Stimulated activated naive CD8-positive, alpha-beta T cell treated with anti-CD3 and anti-CD28 coated beads, Interleukin-15, amount 100 ng/mL, for 72 hours (primary cell): ENCODE results near the gene PRDM8.
A peak's percentile ranks its signal among the peaks of the same experiment; 100 is the strongest.

Source experiments
- ATAC-seq: fragments of 150-1000 bp; cut with Tn5 transposase; 2 replicates; pipeline ENCODE4 v1.10.0; 2021; ENCODE audit warnings: mild to moderate bottlenecking, moderate library complexity
- DNase-seq, 2 donors: peaks; one replicate each; pipeline ENCODE4 v3.0.0; 2021 to 2022
- H3K27ac Mint-ChIP-seq, 2 donors: one replicate each; pipeline ENCODE4 v1.8.0; 2022; ENCODE audit warnings: mild to moderate bottlenecking in 2 of 2, mixed read lengths in 2 of 2, moderate library complexity in 2 of 2
- H3K27me3 Mint-ChIP-seq: one replicate; pipeline ENCODE4 v1.8.0; 2022; ENCODE audit warnings: mixed read lengths
- H3K4me1 Mint-ChIP-seq: one replicate; pipeline ENCODE4 v1.8.0; 2022; ENCODE audit warnings: mild to moderate bottlenecking, mixed read lengths
- H3K4me3 Mint-ChIP-seq, 2 donors: one replicate each; pipeline ENCODE4 v1.8.0; 2022; ENCODE audit warnings: mild to moderate bottlenecking in 2 of 2, mixed read lengths in 2 of 2, moderate library complexity in 1 of 2
- H3K9me3 Mint-ChIP-seq, 2 donors: one replicate each; pipeline ENCODE4 v1.8.0; 2022; ENCODE audit warnings: mixed read lengths in 2 of 2

PRDM8 gene

DNA sequence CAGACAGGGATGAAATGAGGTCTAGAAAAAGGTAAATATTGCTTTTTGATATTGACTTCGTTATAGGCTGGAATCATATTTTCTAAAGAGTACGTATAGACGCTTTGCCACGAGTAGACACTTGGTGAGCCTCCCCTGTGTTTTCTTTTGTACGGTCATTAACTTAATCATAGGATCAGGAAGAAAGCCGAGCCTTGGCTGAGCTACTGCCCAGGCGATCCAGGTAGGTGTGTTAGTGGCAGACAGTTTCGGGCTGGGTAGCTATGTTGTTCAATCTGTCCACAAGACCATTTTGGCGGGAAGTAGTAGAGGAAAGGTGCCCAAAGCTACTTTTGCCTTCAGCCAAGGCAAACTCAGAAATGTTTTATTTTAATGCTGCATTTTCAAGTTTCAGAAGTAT, 8.8 kb downstream of the PRDM8 start:
- Mint-ChIP-seq H3K4me3 (no peak overlapping the region), H3K27ac (no peak overlapping the region), H3K27me3 (peaks cover 40% of the 10 kb centered on the region), H3K9me3 (no peaks in the 10 kb centered on the region), H3K4me1 (peaks cover 17% of the 10 kb centered on the region)
- ATAC-seq (no peak), DNase-seq (no peak)

DNA sequence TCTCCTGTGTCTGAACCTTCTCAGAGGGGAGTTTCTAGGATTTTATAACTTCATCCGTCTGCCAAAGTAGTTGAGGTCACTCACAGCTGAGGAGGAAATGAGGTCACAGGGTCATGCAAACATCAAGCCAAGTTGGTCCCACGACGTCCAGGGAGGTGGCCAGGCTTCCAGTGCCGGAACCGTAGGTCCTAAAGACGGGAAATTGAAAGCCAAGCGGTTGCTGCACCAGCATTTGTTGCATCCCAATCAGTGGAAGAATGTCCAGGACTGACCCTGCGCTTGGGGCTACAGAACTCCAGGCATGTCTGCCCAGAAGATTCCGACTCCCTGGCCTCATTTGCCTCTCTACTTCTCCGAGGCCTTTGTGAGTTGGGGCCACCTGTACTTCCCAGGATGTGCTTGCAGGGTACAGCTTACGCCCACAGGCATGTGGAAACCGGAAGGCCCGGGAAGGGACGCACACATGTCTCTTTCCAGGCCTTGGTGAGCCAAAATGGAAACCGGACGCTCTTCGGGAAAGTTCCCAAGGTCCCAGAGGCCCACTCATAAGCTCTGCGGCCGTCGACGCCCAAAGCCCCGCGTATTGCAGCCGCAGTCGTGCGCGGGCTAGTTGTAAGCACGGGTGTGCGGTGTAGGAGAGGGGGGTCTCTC, 9.3 kb downstream of the PRDM8 start:
- Mint-ChIP-seq H3K9me3 (no peaks in the 10 kb centered on the region), H3K4me3 (no peak overlapping the region), H3K27ac (no peak overlapping the region), H3K4me1 (peaks cover 12% of the 10 kb centered on the region), H3K27me3 (peaks cover 39% of the 10 kb centered on the region)
- no peak for ATAC-seq
- no peak for DNase-seq

DNA sequence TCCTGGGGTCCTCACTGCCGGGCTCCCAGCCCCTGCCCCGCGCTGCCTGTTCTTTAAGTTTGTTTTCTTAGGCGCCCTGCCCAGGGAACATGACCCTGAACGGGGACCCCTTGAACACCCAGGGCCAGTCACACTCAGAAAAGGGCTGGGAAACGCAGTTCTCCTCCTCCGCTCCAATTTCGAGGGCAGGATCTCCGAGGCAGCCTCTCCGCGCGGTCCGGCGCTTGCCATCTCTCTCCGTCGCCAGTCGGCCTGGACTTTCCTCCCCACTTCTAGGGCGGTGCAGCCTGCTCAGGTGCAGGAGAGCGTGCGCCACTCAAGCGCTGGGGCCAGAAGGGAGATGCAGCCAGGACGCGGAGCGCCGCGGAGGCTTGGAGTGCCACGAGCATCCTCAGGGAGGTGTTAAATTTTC, 9.9 kb downstream of the PRDM8 start:
- Mint-ChIP-seq H3K9me3 (no peaks in the 10 kb centered on the region), H3K4me3 (no peak overlapping the region), H3K4me1 (peaks cover 8% of the 10 kb centered on the region), H3K27ac (no peak overlapping the region), H3K27me3 (peaks cover 38% of the 10 kb centered on the region)
- ATAC-seq = no peak
- no peak for DNase-seq

DNA sequence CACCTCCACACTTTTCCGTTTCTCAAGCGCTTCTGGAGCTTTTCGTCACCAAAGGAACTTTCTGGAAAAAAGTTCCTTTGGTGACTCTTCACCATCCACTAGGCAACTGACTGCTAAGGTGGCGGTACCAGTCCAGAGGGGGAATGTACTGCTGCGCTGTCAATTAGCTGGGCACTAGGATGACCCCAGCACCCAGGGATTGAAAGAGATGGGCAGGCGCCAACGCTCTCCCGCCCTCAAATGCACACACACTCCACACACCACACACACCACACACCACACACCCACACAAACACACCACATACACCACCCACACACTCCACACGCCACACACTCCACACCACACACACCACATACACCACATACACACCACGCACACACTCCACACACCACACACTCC, 10.4 kb downstream of the PRDM8 start:
- H3K27ac Mint-ChIP-seq = peak overlapping the region in 1 of 2 donors; percentile 8
- peaks cover 8% of the 10 kb centered on the region for H3K4me1 Mint-ChIP-seq
- peak; percentile 5 for ATAC-seq
- H3K9me3 Mint-ChIP-seq = no peaks in the 10 kb centered on the region
- DNase-seq = no peak
- no peak overlapping the region for H3K4me3 Mint-ChIP-seq
- H3K27me3 Mint-ChIP-seq = peaks cover 38% of the 10 kb centered on the region

DNA sequence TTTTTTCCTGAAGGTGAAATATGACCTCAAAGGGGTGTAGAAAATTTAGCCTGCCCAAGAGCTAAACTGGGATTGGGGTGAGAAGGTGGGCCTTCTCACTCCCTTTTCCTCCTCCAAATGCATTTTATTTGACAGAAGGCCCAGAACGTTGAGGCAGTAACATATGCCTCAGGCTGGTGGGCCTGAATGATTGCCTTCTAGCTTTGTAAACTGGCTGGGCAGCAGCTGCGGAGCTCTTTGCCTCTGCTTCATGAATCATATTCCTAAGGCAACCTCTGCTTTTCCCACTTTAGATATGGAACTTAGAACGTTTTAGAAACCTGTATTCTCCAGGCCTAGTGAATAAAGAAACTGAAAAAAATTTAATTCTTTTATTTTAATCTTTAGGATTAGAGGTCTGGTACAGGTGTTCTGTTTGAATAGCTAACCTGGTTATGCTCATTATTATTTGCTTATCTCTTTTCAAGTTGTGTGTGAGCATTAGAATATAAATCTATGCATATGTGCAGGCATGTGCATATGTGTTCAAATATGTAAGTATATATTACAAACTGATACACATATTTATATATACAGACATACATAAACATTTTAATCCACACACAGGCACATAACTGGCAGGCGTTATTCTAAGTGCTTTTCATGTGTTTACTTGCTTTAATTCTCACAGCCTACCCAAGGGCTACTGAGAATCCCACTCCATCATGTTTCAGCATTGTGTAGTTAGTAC, 11.5 kb downstream of the PRDM8 start:
- Mint-ChIP-seq H3K9me3 (no peaks in the 10 kb centered on the region), H3K4me1 (peaks cover under 1% of the 10 kb centered on the region), H3K4me3 (no peak overlapping the region), H3K27me3 (peaks cover 38% of the 10 kb centered on the region), H3K27ac (no peak overlapping the region)
- ATAC-seq (no peak), DNase-seq (no peak)

DNA sequence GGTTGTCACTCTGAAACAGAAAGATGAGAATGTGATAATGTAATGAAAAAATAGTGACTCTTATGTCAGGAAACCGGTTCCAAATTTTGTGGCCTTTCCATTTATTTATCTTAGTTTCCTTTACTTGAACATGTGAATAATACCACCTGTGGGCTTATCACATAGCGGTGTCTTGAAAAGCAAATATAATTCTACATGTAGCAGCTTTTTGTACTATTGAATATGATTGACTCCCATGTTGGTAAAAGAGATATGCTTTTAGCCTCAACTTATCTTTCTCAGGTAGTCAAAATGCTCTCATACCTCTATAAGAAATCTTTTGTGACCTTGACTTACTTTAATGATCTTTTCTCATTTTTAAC, 12.0 kb downstream of the PRDM8 start:
- H3K4me1 Mint-ChIP-seq = no peaks in the 10 kb centered on the region
- no peaks in the 10 kb centered on the region for H3K9me3 Mint-ChIP-seq
- no peak overlapping the region for H3K27ac Mint-ChIP-seq
- no peak overlapping the region for H3K4me3 Mint-ChIP-seq
- H3K27me3 Mint-ChIP-seq = peaks cover 38% of the 10 kb centered on the region
- DNase-seq (no peak), ATAC-seq (no peak)

DNA sequence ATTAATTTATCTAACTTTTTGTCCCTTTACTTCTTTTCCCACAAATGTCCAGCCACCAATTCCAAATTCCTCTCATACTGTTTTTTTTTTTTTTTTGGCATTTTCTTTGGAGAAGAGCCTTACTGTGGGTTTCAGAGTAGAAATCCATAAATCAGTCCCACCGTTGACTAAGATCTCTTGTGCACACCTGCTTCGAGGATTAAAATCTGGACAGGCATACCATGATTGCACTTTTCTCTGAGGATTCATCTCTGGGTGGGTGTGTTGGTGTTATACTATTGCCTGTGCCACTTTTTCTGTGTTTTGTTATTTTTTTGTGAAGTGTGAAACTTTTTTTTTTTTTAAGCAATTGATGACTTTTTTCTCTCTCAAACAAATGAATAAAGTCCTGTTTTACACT, 13.2 kb downstream of the PRDM8 start:
- Mint-ChIP-seq H3K27me3 (peaks cover 38% of the 10 kb centered on the region), H3K4me3 (no peak overlapping the region), H3K27ac (no peak overlapping the region), H3K9me3 (no peaks in the 10 kb centered on the region), H3K4me1 (no peaks in the 10 kb centered on the region)
- DNase-seq = no peak
- no peak for ATAC-seq

DNA sequence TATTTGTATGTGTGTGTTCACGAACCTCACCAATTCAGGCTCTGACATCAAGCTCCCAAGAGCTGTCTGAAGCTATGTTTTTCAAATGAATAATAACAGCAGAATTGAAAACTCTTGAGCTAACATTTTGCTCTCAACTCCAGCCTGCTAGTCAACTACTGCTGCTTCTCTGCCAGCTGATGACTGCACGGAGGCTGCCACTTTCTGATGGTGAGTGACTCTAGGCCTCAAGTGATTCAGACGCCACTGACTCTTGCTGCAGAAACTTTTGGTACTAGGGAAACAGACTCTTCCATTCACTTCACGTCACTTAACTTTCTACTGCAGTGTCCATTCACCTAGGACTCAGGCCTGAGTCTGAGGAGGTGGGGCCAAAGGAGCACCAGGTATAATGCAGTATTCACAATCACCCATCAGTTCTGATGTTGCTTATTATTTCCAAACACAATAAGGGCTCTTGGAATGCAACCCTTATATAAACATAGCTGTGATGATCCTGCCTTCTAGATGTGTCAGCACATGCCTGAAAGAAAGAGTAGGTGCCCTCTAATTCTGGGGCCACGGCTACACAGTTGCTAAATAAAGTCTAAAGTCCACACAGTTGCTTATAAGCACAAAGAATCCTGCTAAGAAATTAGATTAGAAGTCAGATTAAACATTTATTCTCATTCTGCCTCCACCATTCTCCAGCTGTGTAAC, 16.0 kb downstream of the PRDM8 start:
- H3K27me3 Mint-ChIP-seq = peaks cover 15% of the 10 kb centered on the region
- no peak for DNase-seq
- H3K4me1 Mint-ChIP-seq = no peaks in the 10 kb centered on the region
- H3K9me3 Mint-ChIP-seq = no peaks in the 10 kb centered on the region
- H3K4me3 Mint-ChIP-seq = no peak overlapping the region
- no peak overlapping the region for H3K27ac Mint-ChIP-seq
- ATAC-seq = no peak

DNA sequence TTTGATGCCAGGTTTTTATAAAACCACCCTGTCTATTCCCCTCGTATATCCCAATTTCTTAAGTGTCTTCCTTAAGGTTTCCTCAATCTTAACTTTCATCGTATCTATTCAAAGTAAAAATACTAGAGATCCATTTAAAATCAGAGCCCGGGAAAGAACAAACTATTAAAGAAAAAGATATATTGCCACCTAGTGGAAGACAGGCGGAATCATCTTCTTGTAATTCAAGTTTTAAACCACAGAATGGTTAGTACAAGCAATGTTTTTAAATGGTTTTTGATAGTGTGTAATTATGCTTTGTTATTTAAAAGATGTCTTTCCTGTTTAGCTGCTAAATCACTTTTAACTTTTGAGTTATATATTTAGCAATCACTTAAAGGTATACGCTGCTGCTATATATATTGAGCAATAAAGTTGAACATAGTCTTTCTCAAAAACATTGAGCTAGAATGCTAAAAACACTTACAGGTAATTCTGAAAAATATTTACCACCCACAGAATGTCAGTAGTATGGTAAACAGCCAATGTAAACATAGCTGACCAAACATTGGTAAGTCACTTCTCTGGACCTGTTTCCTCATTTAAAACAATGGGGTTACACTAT, 18.2 kb downstream of the PRDM8 start:
- H3K27ac Mint-ChIP-seq = no peak overlapping the region
- DNase-seq (no peak), ATAC-seq (no peak)
- no peaks in the 10 kb centered on the region for H3K9me3 Mint-ChIP-seq
- no peaks in the 10 kb centered on the region for H3K4me1 Mint-ChIP-seq
- H3K27me3 Mint-ChIP-seq = peaks cover 25% of the 10 kb centered on the region
- H3K4me3 Mint-ChIP-seq = no peak overlapping the region

DNA sequence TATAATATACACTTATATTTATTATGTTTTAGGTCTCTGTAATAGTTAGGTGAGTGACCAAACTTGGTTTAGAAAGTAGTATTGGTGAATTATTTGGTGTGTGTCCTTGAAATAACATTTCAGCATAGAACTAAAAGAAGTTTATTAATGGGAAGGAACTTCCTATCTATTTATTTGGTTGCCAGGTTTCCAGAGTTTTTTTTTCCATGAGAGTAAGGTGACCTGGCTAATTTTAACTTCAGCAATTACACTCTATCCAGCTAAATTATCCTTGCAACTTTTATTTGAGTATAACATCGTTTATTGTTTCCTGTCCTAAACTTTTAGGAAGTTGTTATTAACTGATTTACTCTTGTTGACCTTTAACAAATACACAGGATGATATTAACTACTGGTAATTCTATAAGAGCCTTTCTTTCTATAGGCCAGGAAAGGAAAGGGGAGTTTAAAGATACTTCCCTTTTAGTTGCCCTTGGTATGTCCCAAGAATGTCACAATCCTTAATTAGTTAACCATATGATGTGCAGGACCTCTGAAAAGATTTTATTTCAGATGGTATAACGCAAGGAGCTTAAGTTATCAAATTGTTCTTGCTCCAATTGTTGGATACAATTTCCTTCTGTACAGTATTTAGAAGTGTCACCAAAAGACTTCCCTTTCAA, 18.9 kb downstream of the PRDM8 start:
- ATAC-seq = no peak
- Mint-ChIP-seq H3K9me3 (no peaks in the 10 kb centered on the region), H3K27me3 (peaks cover 18% of the 10 kb centered on the region), H3K4me1 (no peaks in the 10 kb centered on the region), H3K27ac (no peak overlapping the region), H3K4me3 (no peak overlapping the region)
- DNase-seq = no peak

DNA sequence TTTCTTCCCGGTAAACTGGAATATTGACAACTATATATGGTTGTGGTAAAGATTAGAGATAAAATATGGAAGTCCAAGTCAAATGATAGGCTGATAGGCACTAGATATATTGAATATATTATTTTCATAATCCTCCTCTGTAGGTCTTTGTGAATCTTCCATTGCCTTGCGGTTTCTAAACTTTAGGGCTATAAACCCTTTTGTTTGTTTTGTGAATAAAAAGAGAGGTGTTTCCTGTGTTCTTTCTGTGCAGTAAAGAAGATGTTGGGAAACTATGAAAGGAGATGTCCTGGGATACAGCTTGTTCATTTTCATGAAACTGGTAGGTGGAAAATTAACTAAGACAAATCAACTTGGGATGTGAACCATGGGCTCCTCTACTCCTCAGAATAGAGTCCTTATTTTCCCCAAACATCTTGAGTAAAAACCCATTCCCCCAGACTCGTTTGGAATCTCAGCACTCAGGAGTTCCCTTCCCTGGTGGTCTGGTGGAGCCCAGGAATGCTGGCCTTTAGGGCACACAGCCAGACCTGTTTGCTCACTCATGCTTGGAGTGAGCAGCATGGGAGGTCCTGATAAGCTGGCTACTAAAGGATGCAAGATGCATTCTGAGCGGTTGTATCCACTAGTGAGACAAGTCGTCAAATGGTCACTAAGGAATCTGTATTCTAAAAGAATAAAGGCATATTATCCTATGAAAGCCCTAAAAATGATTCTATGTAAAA, 22.2 kb downstream of the PRDM8 start:
- Mint-ChIP-seq H3K27ac (no peak overlapping the region), H3K4me1 (no peaks in the 10 kb centered on the region), H3K4me3 (no peak overlapping the region), H3K27me3 (peaks cover 14% of the 10 kb centered on the region), H3K9me3 (no peaks in the 10 kb centered on the region)
- ATAC-seq = no peak
- DNase-seq = no peak

DNA sequence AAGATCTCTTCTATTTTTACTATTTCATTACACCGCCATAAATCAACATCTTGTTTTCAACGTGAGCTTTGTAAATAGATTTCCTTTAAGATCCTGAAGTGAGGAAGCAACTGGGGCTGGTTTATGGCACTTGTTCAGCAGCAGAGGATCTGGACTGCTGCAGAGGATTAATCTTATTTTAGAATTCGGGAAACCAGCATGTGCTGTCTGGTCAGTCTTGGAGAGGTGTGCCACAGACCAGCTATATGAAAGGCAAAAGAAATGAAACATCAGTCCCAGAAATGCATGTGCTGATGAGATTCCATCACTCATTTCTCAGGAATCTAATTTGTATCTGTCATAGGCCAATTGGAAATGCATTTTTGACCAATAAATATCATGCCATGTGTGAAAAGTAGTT, 23.4 kb downstream of the PRDM8 start:
- no peaks in the 10 kb centered on the region for H3K9me3 Mint-ChIP-seq
- peaks cover 14% of the 10 kb centered on the region for H3K27me3 Mint-ChIP-seq
- H3K4me3 Mint-ChIP-seq = no peak overlapping the region
- DNase-seq = no peak
- no peak overlapping the region for H3K27ac Mint-ChIP-seq
- H3K4me1 Mint-ChIP-seq = no peaks in the 10 kb centered on the region
- no peak for ATAC-seq

DNA sequence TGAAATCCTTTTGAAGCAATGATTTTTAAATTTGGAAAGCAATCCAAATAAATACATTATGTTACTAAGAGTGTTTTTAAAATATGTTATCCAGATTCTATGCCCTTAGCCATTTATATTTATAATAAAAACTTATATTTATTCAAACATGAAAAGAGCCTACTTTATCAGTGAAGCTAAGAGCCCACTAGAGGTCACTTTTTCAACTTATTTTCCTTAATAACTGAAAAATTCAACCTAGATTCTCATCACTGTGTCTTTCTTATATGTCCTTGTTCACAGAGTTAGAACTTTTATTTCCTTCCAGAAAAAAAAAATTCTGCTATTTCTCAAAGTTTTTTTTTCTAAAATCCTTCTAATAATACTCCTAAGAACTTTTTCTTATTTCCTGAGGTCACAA, 23.9 kb downstream of the PRDM8 start:
- no peaks in the 10 kb centered on the region for H3K9me3 Mint-ChIP-seq
- ATAC-seq (no peak), DNase-seq (no peak)
- no peak overlapping the region for H3K4me3 Mint-ChIP-seq
- no peaks in the 10 kb centered on the region for H3K4me1 Mint-ChIP-seq
- H3K27ac Mint-ChIP-seq = no peak overlapping the region
- H3K27me3 Mint-ChIP-seq = peaks cover 14% of the 10 kb centered on the region

DNA sequence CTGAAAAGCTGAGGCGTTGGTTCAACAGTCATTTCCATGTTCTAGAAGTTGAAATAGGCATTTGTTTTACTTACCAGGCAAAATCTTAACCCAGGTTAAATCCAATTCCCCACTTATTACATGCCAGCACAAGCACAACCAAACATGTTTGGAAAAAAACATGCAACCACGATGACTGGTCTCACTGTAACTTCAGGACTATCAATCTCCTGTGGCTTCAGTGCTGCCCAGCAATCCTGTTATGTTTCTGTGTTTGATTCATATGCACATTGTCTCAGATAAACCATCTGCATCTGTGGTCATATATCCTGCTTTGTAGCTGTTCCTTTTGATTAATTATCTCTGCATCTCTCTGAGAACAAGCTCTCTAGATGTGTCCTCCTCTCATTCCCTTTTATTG, 28.3 kb downstream of the PRDM8 start:
- Mint-ChIP-seq H3K4me3 (no peak overlapping the region), H3K27ac (no peak overlapping the region), H3K27me3 (peaks cover 23% of the 10 kb centered on the region), H3K9me3 (no peaks in the 10 kb centered on the region), H3K4me1 (peaks cover 6% of the 10 kb centered on the region)
- ATAC-seq (no peak), DNase-seq (no peak)

DNA sequence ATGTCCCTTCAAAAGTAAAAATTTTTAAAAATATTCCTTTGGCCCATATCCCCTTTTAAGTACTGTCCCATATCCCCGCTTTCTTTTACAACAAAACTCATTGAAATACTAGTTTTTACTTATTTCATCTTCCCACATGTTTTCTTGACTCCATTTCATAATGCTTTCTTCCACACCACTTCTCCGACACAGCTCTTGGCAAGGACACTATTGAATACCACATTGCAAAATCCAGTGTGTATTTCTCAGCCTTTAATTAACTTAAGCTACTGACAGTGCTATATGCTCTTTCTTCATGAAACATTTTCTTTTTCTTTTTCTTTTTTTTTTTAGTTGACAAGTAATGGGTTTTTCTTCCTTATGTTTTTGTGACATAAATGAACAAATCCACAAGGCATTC, 28.8 kb downstream of the PRDM8 start:
- no peaks in the 10 kb centered on the region for H3K9me3 Mint-ChIP-seq
- H3K27me3 Mint-ChIP-seq = peaks cover 25% of the 10 kb centered on the region
- no peak overlapping the region for H3K4me3 Mint-ChIP-seq
- no peak overlapping the region for H3K27ac Mint-ChIP-seq
- H3K4me1 Mint-ChIP-seq = peaks cover 6% of the 10 kb centered on the region
- no peak for ATAC-seq
- DNase-seq = no peak
